HepG2 (cell line): ENCODE measurements around the gene AJM1. TPM values are rescaled to one million over a fixed set of nuclear protein-coding genes. Genes with fewer than 3 reads are reported as not detected.

Experiments used
- ATAC-seq: fragments of 200-7000 bp; cut with Tn5 transposase; 3 replicates; pipeline ENCODE4 v1.9.1; 2020; ENCODE audit warnings: mild to moderate bottlenecking, moderate library complexity
- BruUV-seq: library from RNA; stranded (reverse); fragments of 400-500 nt; replicated peaks from 2 replicates; lab custom pipeline; 2021; lab: Mats Ljungman, UMichigan
- CTCF ChIA-PET: fragments of 300-600 bp; formaldehyde crosslinking; extraction: SDS; loops from one replicate; lab custom pipeline; 2021; ENCODE audit warnings: low total read pairs, inconsistent platforms, low intra/inter-chr PET ratio; lab: Yijun Ruan, JAX
- POLR2A ChIA-PET: fragments of 350-600 bp; sonication (Branson Sonifier 250); formaldehyde crosslinking; loops from one replicate; lab custom pipeline; 2020; ENCODE audit warnings: antibody characterized with exemption, inconsistent platforms; lab: Yijun Ruan, JAX
- DNase-seq: peaks from one replicate; pipeline ENCODE4 v3.0.0-alpha.2; 2015; ENCODE audit warnings: low spot score
- FAIRE-seq: peaks from 3 replicates; lab custom pipeline; 2011; peaks lifted over from hg19 to GRCh38; lab: Jason Lieb, UNC
- H2AFZ ChIP-seq: one replicate; pipeline ENCODE4 v1.6.1; 2011; ENCODE audit warnings: low read length, inconsistent platforms
- H3K27ac ChIP-seq: fragments of 300-600 bp; 3 replicates; pipeline ENCODE4 v1.8.0; 2011; ENCODE audit warnings: mixed run types, mild to moderate bottlenecking, mixed read lengths, low read length, inconsistent platforms; ENCODE audit not compliant: insufficient read depth; ENCODE audit errors: extremely low read length
- H3K27me3 ChIP-seq, 2 experiments: fragments of 200-600 bp in 1 of 2; 2 replicates in 1 of 2; 3 replicates in 1 of 2; pipeline versions ENCODE4 v1.6.0 to v1.8.0; 2011; ENCODE audit warnings: low read length in 2 of 2, mild to moderate bottlenecking in 2 of 2, moderate library complexity in 2 of 2, inconsistent platforms in 1 of 2; ENCODE audit not compliant: insufficient read depth in 2 of 2, control insufficient read depth in 1 of 2
- H3K36me3 ChIP-seq, 2 experiments: fragments of 200-600 bp in 1 of 2; replicated peaks in 1 of 2; 2 replicates in 1 of 2; 3 replicates in 1 of 2; pipeline versions ENCODE4 v1.5.1 to v1.8.0; 2011; ENCODE audit warnings: low read length in 2 of 2, inconsistent platforms in 1 of 2; ENCODE audit not compliant: insufficient read depth in 2 of 2, control insufficient read depth in 1 of 2
- H3K4me1 ChIP-seq: 2 replicates; pipeline ENCODE4 v1.5.1; 2012; ENCODE audit warnings: low read length, inconsistent platforms; ENCODE audit not compliant: insufficient read depth
- H3K4me2 ChIP-seq: 2 replicates; pipeline ENCODE4 v1.6.0; 2011; ENCODE audit warnings: low read depth, low read length, inconsistent platforms
- H3K4me3 ChIP-seq, 3 experiments: fragments of 200-600 bp in 1 of 3; sonication (generic), shearing (Covaris generic) in 1 of 3; replicated peaks in 1 of 3; 2 replicates each; pipeline ENCODE4 v1.5.1; 2011 to 2016; ENCODE audit warnings: low read length in 3 of 3, inconsistent platforms in 2 of 3, low read depth in 2 of 3, mild to moderate bottlenecking in 2 of 3, control low read depth in 1 of 3, mixed read lengths in 1 of 3; ENCODE audit not compliant: insufficient read depth in 1 of 3
- H3K79me2 ChIP-seq: one replicate; pipeline ENCODE4 v1.6.1; 2011; ENCODE audit warnings: low read length, inconsistent platforms; ENCODE audit not compliant: insufficient read depth
- H3K9ac ChIP-seq: 2 replicates; pipeline ENCODE4 v1.6.0; 2011; ENCODE audit warnings: mild to moderate bottlenecking, low read depth, low read length, inconsistent platforms; ENCODE audit not compliant: insufficient read depth
- H3K9me3 ChIP-seq: 2 replicates; pipeline ENCODE4 v1.5.1; 2012; ENCODE audit warnings: mild to moderate bottlenecking, low read length
- H4K20me1 ChIP-seq: 2 replicates; pipeline ENCODE4 v1.6.0; 2011; ENCODE audit warnings: inconsistent platforms, mild to moderate bottlenecking, low read length, moderate library complexity; ENCODE audit not compliant: insufficient read depth
- AGO1 ChIP-seq: fragments of 200-400 bp; formaldehyde crosslinking; IDR thresholded peaks from 2 replicates; pipeline ENCODE4 v1.6.1; 2017; ENCODE audit warnings: mild to moderate bottlenecking, low read depth, low read length, moderate library complexity; ENCODE audit not compliant: poor library complexity, severe bottlenecking
- AGO2 ChIP-seq: fragments of 200-400 bp; formaldehyde crosslinking; optimal IDR thresholded peaks from 2 replicates; pipeline ENCODE3; 2017; ENCODE audit warnings: mild to moderate bottlenecking, low read depth, low read length, moderate library complexity
- HNRNPLL ChIP-seq: fragments of 200-400 bp; formaldehyde crosslinking; IDR thresholded peaks from 2 replicates; pipeline ENCODE4 v1.6.1; 2017; ENCODE audit warnings: mild to moderate bottlenecking, low read depth, low read length; ENCODE audit not compliant: poor library complexity, severe bottlenecking
- HOXA3 ChIP-seq: sonication (generic); formaldehyde crosslinking; IDR thresholded peaks from 2 replicates; pipeline ENCODE4 v1.5.0; 2020; ENCODE audit warnings: missing genetic modification reagents
- RBFOX2 ChIP-seq: fragments of 200-400 bp; formaldehyde crosslinking; IDR thresholded peaks from 2 replicates; pipeline ENCODE4 v1.6.1; 2017; ENCODE audit warnings: low read depth, mild to moderate bottlenecking, low read length
- RBM22 ChIP-seq: fragments of 200-400 bp; formaldehyde crosslinking; optimal IDR thresholded peaks from 2 replicates; pipeline ENCODE3; 2017; ENCODE audit warnings: mild to moderate bottlenecking, low read length, moderate library complexity
- ZHX1 ChIP-seq: sonication (generic); formaldehyde crosslinking; IDR thresholded peaks from 2 replicates; pipeline ENCODE4 v1.8.1; 2022; ENCODE audit warnings: low read depth, mild to moderate bottlenecking, missing genetic modification reagents
- ZHX2 ChIP-seq, 2 experiments: sonication (generic) in 1 of 2; formaldehyde crosslinking in 1 of 2; IDR thresholded peaks; 2 replicates each; pipeline versions ENCODE4 v1.6.1 to v1.9.0; 2014 to 2022; ENCODE audit warnings: antibody characterized with exemption in 1 of 2, borderline replicate concordance in 1 of 2, inconsistent platforms in 1 of 2, low read depth in 1 of 2, missing genetic modification reagents in 1 of 2
- ZNF296 ChIP-seq: sonication (generic); formaldehyde crosslinking; conservative IDR thresholded peaks from 2 replicates; pipeline ENCODE4 v1.5.0; 2020; ENCODE audit warnings: mild to moderate bottlenecking, missing genetic modification reagents
- ZNF674 ChIP-seq: sonication (generic); formaldehyde crosslinking; IDR thresholded peaks from 2 replicates; pipeline ENCODE4 v1.5.0; 2020; ENCODE audit warnings: low read depth, mild to moderate bottlenecking, missing genetic modification reagents
- whole genome bisulfite sequencing: methylation state at CpG from one replicate; pipeline ENCODE4 v1.1.6; 2017; ENCODE audit warnings: low lambda C conversion rate; 5-methylcytosine and 5-hydroxymethylcytosine counted together
- in situ Hi-C: cut with HindIII; loops from 2 replicates; pipeline ENCODE4 v1.10.0; 2017; ENCODE audit warnings: low pct_unique_long_range_greater_than_20kb; ENCODE audit not compliant: extremely low pct_ligation_motif_present
- intact Hi-C: fragments of 100-400 bp; cut with micrococcal nuclease; formaldehyde crosslinking; loops from one replicate; pipeline ENCODE4 v1.10.0; 2022; ENCODE audit not compliant: unreplicated experiment
- polyA plus RNA-seq, 8 experiments: library from polyadenylated mRNA; depleted of rRNA in 3 of 8; stranded (reverse) in 7 of 8; unstranded in 1 of 8; fragments of >200 nt; fragmentation: Illumina TruSeq in 4 of 8; extraction: Trizol in 4 of 8; gene quantifications; 2 replicates each; pipeline versions ENCODE4 v1.2.1 to v1.2.3, GENCODE V29; 2011 to 2016; ENCODE audit warnings: low read depth in 4 of 8, missing spikeins in 1 of 8, mixed read lengths in 1 of 8; ENCODE audit not compliant: insufficient read depth in 1 of 8
- total RNA-seq, 5 experiments: library from RNA; depleted of rRNA; stranded (reverse); fragments of >200 nt; fragmentation: Illumina TruSeq; extraction: Trizol; gene quantifications; 2 replicates each; pipeline ENCODE4 v1.2.3, GENCODE V29; 2016; ENCODE audit warnings: low read depth in 1 of 5
- TF ChIP-seq, protein P1 (sequence below): sonication (generic); formaldehyde crosslinking; IDR thresholded peaks from 2 replicates; pipeline ENCODE4 v1.4.0; 2020; ENCODE audit warnings: missing genetic modification reagents

AJM1 gene
- total and polyA plus RNA-seq, 2 of the 13 experiments (the other 11 are each of a cell fraction or from before 2014, with no cell fraction given), result 1.1 to 1.2 TPM

DNA sequence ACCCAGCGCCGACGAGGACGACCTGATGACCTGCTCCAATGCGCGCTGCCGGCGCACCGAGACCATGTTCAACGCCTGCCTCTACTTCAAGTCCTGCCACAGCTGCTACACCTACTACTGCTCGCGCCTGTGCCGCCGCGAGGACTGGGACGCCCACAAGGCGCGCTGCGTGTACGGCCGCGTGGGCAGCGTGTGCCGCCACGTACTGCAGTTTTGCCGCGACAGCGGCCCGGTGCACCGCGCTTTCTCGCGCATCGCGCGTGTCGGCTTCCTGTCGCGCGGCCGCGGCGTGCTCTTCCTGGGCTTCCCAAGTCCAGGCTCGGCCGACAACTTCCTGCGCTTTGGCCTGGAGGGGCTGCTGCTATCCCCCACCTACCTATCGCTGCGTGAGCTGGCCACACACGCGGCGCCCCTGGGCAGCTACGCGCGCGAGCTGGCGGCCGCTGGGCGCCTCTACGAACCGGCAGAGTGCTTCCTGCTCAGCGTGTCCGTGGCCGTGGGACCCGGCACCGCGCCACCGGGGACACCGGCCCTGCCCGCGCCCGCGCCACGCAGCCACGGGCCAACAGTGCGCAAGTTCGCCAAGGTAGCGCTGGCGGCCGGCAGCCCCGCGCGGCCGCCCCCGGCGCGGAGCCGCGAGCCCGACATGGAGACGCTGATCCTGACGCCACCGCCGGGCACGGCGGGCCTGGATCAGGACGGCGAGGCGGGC, 4.3 kb downstream of the AJM1 start:
- Histone ChIP-seq H3K27ac (no peak overlapping the region), H3K9ac (no peak overlapping the region)
- CTCF ChIA-PET, result no interaction called here
- no peak for TF ChIP-seq ZNF674 (CRISPR knock-in tag)
- TF ChIP-seq AGO2, result peak; percentile 79
- TF ChIP-seq ZHX2 (IDR thresholded peaks at IDR 0.05; ENCODE audit: low read depth), result peak; percentile 45; the same call in 1 of the 2 replicates
- no peak for TF ChIP-seq ZHX2 (CRISPR knock-in tag; IDR thresholded peaks at IDR 0.05; ENCODE audit: borderline replicate concordance)
- TF ChIP-seq, protein P1, sequence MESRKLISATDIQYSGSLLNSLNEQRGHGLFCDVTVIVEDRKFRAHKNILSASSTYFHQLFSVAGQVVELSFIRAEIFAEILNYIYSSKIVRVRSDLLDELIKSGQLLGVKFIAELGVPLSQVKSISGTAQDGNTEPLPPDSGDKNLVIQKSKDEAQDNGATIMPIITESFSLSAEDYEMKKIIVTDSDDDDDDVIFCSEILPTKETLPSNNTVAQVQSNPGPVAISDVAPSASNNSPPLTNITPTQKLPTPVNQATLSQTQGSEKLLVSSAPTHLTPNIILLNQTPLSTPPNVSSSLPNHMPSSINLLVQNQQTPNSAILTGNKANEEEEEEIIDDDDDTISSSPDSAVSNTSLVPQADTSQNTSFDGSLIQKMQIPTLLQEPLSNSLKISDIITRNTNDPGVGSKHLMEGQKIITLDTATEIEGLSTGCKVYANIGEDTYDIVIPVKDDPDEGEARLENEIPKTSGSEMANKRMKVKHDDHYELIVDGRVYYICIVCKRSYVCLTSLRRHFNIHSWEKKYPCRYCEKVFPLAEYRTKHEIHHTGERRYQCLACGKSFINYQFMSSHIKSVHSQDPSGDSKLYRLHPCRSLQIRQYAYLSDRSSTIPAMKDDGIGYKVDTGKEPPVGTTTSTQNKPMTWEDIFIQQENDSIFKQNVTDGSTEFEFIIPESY (CRISPR knock-in tag), result peak; percentile 60; the same call in 1 of the 2 replicates
- peak; percentile 55 for TF ChIP-seq HOXA3 (CRISPR knock-in tag)
- TF ChIP-seq RBFOX2, result 0 out of 2 replicates have a peak, but pooled peaks have one; percentile 18
- TF ChIP-seq ZNF296, result no peak
- TF ChIP-seq ZHX1 (CRISPR knock-in tag), result peak; percentile 40; the same call in 1 of the 2 replicates
- peak; percentile 34 for TF ChIP-seq RBM22
- peak; percentile 14 for TF ChIP-seq HNRNPLL
- TF ChIP-seq AGO1, result peak; percentile 93

More for the DNA sequence above, 4.3 kb downstream of the AJM1 start:
- POLR2A ChIA-PET, result interaction anchor here (1.0 to 2.3 kb wide), 7 partner anchors 10 to 145 kb away, joined by 3 to 45 read pairs (median 8); partner anchors contain the start of genes TMEM141 and TRAF2
- intact Hi-C loops, result loop anchor here (5.0 kb wide), 2 partner anchors 36 to 59 kb away; no protein-coding TSS in a partner anchor
- WGBS, result 98% methylated on average over 77 of the region's 98 CpGs
- Histone ChIP-seq H4K20me1 (peaks cover 9% of the 10 kb centered on the region; the same call in 1 of the 2 replicates), H3K4me3 (no peak overlapping the region), H3K36me3 (peaks cover 10 to 17% of the 10 kb centered on the region in 2 experiments), H3K4me2 (no peak overlapping the region), H2AFZ (no peak overlapping the region), H3K79me2 (peaks cover 17% of the 10 kb centered on the region), H3K27me3 (no peaks in the 10 kb centered on the region; a peak in 1 of 5 replicates), H3K9me3 (no peaks in the 10 kb centered on the region), H3K4me1 (peaks cover 36% of the 10 kb centered on the region)
- ATAC-seq (no peak), FAIRE-seq (no peak), DNase-seq (no peak)
- BruUV-seq, result no TSS peak
- in situ Hi-C loops, result loop anchor here (10.0 kb wide), 1 partner anchor 188 kb away; the partner anchor contains the start of gene FUT7
